GM18505 (cell line): ENCODE results near the gene DNLZ.

Source experiments
- ATAC-seq: cut with Tn5 transposase; IDR thresholded peaks from one replicate; pipeline ENCODE4 v1.9.1; 2021; ENCODE audit not compliant: unreplicated experiment
- POLR2A ChIP-seq: IDR thresholded peaks from 4 replicates; pipeline ENCODE4 v1.6.1; 2011; ENCODE audit warnings: borderline replicate concordance; ENCODE audit not compliant: insufficient read depth, insufficient read length; ENCODE audit errors: extremely low read depth

The DNLZ gene

DNA sequence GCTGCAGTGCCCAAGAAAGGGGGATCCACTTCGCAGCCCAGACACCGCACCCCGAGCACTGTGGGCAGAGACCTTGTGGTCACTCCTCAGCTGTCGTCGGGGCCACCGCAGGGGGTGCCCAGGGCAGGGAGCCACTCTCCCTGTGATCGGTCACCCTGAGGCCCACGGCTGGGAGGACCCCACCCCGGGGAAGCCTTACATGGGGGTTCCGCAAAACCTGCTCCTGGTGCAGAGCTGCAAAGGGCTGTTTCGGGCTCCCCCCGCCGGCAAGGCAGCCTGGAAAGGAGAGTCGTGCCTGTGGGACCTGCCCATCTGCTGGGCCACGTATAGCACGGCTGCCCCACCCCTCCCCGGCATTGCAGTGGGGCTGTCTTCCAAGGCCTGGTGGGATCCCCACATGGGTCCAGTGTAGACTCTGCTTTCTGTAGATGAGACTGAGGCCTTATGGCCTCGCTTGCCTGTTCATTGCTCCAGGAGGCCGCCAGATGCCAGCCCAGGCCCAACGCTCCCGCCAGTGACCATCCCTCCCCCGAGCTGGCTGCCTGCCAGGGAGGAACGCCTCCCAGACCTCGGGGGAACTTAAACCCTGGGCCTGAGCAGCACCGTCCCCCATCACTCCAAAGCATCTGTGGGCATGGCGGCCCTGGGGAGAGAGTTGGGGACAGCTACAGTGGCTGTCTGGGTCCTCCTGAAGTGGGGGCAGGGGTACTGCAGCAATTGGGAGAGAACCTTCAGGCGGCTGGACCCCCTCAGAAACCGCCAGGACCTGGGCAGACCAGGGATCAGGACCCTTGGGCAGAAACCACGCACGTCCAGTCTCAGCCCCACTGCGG, 1.6 kb upstream of the DNLZ start:
- ATAC-seq: no peak
- no peak for TF ChIP-seq POLR2A

DNA sequence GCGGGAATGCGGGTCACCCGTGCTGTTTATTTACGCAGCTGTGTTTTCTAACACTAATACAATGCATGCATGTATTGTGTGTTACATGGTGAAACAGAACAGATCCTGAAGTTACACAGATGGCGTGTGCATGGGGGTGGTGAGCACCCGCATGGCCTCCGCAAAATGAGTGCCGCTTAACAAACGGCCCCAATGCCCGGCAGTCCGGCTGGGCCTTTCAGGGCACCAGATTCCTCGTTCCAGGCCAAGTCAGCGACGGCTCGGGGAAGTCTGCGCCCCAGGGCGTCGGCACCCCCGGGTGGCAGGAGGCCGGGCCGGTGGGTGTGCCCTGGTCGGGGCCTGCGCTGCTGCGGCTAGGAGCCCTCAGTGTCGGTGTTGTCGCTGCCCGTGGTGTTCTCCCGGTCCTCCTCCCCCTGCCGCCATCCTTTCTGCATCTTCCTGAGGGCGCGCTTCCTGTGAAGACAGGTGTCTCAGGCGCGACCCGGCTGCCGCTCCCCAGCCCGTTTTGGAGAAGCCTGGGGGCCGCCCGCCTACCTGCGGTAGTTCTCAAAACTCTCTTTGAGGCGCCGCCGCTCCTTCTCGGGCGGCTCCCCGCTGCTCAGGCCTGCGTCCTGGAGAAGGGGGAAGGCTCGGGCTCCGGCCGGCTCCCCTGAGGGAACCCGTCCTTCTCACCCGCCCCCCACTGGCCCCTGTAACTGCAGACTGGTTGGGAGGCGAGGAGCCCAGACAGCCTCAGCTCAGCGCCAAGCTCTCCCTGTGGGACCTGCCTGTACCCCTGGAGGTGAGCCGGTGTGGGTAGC, 605 bp upstream of the DNLZ start:
- no peak for ATAC-seq

DNA sequence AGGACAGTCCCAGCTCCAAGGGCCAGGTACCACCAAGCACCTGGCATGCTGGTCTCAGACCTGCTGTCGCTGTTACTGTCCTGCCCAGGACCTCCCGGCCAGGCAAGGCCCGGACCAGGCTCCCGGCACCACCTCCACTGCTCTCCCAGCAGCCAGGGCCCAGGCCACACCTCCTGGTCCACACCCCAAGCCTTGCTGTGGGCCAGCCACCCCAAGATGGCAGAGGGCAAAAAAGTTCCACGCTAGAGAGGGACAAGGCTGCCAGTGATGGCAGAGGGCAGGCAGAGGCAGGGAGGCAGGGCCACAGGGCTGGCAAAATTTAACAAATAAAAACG, 1.1 kb downstream of the DNLZ start:
- no peak for ATAC-seq
- TF ChIP-seq POLR2A: no peak

More for the DNA sequence above, 605 bp upstream of the DNLZ start:
- TF ChIP-seq POLR2A: no peak

DNA sequence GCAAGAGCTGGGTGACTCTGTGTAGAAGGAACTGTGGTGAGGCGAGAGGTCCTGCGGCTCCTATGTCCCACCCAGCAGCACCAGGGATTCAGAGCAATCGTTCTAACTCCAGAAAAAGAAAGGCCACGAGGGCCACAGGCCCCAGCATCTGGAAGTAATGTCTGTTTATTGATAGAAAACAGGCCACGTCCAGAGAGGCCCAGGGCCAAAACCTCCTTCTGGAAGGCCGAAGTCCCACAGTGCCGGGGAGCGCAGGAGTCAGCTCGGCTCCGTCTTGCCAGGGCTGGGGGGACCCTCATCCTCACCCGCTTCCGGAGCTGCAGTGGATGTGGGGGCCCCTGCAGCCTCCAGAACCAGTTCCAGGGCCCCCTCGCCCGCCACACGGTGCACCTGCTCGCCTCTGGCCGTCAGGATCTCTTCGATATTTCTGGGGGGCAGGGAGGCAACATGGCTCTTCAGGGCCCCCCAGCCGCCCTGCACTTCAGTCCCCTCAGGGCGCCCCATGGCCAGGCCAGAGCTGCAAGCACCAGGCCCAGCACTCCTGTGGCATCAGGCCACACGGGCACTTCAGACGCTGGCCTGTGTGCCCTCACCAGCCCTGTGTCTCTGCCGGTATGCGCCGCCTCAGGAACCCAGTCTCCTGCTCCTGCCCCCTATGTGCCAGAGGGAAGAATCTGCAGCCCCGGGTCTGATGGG, 1.6 kb downstream of the DNLZ start:
- no peak for TF ChIP-seq POLR2A
- no peak for ATAC-seq

DNA sequence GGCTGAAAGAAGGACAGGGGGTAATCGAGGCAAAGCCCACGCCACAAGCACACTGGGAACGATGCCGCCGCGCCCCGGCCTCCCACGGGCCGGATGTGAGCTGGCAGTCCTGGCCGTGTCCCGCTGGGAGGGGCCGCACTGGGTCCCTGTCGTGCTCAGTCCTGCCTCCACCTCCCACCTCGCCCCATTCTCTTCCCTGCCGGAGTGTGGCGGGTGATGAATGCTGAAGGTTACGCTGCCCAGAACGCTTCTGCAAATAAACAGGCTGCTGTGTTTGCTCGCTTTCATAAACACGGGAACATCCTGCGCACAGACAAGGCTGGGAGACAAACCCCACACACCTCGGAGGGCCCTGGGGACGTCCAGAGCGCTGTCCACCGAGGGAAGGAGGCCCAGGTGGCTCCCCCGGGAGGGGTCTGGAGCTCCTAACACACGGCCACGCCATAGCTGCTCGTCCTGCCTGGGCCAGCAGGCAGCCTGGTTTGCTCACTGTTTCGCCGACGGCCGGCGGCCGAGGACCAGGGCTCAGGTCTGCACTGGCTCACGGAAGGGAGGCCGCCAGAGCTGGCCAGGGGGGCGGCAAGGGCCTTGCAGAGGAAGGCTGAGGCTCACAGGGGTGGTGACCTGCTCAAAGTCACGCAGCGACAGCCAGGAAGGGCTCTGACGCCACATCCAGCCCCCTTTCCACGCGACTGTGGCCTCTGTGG, 2.3 kb downstream of the DNLZ start:
- no peak for TF ChIP-seq POLR2A
- no peak for ATAC-seq

DNA sequence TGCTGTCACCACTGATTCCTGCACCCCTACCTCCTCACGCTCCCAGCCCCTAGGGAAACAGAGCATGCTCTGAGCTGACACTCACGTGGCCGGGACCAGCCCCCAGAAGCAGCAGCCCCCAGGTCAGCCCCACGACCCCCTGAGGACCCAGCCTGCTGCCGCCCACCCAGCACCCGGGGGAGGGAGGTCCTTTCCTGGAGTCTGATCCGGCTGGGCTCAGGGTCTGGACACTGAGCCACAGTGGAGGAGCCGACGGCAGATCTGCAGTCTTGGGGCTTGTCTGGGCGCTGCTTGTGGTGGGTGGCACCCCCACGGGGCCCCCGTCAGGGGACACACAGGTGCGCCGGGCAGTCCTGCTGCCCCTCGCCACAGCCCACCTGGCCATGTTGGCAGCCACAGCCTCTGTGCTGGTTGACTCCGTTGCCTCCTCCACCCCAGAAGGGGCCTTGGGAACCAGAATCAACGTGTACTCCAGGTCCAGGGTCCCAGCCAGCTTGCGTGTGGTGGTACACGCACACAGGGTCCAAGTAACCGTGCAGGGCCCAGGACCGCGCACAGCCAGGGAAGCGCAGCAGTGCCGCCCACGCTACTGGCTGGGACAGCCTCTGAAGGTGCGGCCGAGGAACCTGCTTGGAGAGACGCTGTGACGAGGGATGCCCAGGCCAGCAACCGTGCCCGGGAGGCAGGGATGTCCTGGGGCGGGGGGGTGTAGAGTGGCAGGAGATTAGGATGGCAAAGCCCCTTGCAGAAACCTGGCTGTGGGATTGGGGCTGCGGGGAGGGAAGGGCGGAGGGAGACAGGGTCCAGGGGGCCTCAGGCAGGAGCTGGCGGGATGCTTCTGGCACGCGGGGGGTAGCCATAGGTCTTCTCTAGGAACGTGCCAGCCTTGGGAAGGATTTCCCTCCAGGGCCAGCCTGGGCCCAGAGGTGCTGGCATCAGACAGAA, 3.5 kb downstream of the DNLZ start:
- no peak for ATAC-seq
- no peak for TF ChIP-seq POLR2A

DNA sequence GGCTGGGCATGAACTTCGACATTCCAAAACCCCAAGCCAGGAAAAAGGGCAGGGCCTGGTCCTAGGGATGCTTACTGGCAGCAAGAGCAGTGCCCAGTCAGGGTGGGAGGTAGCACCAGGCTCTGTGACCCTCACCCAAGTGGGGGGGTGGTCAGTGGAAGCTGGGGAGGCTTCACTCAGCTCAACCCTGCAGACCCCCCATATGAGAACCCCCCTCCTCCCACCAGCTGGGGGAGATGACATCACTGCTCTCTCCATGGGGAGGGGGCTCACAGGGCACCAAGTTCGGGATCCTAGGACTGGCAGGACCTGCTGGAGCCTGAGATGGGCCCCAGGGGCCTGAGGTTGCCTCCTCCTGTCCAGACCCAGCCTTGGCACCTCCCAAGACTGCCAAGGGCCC, 4.7 kb downstream of the DNLZ start:
- ATAC-seq: no peak
- no peak for TF ChIP-seq POLR2A

DNA sequence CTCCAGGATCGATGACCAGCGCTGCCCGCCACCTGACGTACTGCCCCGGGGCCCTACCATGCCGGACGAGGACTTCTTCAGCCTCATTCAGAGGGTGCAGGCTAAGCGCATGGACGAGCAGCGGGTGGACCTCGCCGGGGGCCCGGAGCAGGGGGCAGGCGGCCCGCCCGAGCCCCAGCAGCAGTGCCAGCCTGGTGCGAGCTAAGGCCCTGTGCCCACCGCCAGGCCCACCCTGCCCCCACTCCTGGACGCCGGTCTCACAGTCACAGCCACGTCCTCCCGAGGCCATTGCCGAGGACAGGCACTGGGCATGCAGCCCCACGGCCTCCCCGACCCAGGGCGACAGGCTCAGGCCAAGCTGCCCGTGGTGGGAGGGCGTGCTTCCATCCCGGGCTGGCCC, 5.5 kb downstream of the DNLZ start:
- ATAC-seq: no peak

DNA sequence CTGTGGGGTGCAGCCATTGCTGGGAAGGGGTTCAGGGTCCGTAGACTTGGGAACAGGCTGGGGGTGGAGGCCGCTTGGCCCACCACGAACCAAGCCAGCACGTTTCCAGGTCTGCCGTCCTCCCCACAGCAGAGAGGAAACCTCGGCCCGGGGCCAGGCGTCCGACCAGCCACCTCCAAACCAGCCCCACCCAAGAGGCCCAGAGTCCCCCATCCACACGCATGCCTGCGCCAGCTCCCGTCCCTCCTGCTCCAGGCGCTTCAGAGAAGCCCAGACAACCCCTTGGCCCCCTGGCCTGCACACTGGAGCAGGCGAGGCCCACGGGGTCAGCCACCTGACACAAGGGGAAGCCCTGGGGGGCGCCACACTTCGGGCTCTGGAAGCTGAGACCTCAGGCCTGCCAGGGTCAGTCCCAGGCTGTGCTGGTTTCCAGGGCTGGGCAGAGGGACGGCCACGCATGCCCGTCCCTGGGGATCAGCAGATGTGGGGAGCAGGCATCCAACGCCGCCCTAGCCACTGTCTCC, 6.3 kb downstream of the DNLZ start:
- no peak for ATAC-seq
- TF ChIP-seq POLR2A: no peak

More for the DNA sequence above, 5.5 kb downstream of the DNLZ start:
- TF ChIP-seq POLR2A: no peak

DNA sequence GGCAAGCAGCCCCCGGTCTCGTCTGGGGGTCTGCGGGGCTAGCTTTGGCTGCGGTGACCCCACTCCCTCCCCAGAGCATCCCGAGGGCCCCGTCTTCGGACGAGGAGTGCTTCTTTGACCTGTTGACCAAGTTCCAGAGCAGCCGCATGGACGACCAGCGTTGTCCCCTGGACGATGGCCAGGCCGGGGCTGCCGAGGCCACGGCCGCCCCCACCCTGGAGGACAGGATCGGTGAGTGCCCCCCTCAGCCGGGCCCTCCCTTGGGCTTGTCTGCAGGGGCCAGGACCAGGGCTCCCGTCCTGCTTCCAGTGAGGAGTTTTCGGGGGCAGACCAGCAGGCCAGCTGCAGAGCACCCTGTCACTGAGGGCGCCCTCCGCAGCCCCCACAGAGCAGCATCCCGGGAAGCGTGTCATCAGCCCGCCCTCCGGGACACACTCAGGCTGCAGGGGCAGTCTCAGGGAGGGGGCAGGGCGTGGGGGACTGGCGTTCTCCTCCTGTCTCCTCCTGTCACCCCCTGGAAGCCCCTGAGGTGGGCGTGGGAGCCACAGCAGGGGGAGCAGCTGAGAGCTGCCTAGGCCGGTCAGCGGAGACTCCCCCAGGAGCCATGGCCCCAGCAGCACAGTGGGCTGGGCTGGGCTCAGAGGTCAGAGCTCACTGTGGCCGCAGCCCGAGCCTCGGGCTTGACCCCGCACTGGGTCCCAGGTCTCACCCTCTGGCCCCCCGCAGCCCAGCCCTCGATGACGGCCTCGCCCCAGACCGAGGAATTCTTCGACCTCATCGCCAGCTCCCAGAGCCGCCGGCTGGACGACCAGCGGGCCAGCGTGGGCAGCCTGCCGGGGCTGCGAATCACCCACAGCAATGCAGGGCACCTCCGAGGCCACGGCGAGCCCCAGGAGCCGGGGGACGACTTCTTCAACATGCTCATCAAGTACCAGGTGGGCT, 7.7 kb downstream of the DNLZ start:
- no peak for ATAC-seq
- TF ChIP-seq POLR2A: no peak

DNA sequence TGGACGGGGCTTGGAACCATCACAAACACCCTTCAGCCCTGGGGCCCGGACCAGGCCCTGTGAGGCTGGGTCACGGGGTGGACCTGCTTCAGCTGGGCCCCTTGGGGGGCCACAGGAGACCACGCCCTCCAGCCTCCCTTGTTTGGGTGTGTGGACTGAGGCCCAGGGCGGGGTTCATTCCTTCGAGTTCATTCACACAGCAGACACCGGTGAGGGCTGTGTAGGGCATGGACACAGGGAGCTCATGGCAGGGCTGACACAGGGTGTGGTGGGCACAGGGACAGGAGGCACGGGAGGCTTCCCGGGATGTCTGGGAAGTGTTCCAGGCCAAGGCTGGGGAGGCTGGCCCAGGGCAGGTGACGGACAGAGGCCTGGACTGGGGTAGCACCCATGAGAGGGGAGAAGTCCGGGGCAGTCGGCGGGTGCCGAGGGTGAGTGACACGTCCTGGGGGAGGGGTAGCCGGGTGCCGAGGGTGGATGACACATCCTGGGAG, 8.9 kb downstream of the DNLZ start:
- no peak for TF ChIP-seq POLR2A
- ATAC-seq: no peak

DNA sequence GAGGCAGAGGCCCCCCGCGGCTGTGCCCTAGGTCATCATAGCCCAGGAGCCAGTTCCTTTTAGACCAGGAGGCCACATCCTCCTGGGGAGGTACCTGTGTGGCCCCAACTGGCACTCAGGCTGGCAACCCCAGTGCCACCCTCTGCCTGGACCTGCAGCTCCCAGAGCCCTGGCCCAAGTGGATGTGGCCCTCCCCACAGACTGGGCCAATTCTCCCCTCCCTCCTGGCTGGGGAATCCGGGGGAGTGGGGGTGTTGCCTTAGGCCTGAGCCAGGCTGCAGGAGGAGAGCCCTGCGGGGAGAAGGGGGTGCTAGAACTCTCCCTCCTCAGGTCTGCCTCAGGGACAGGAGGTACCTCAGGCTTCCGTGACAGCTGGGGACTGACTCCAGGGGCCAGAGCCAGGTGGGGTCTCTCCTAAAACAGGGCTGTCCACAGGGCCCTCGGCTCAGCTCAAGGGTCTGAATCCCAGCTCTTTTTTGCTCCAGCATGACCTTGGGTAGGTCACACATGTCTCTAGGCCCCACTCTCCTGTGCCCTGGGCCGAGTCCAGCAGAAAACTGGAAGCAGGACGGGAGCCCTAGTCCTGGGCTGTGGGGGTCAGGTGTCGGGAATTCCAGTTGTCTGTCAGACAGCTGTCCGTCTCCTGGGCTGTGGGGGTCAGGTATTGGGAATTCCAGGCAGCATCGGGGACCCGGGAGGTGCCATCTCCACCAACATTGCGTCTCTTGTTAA, 9.6 kb downstream of the DNLZ start:
- ATAC-seq: no peak

More for the DNA sequence above, 9.6 kb downstream of the DNLZ start:
- TF ChIP-seq POLR2A: no peak
